Loucy (cell line): ENCODE data around the gene SELENOO.

ENCODE experiments used
- EZH2phosphoT487 ChIP-seq: fragments of 200-600 bp; IDR thresholded peaks from 2 replicates; pipeline ENCODE4 v1.6.1; 2018; ENCODE audit warnings: antibody characterized with exemption, mild to moderate bottlenecking, moderate library complexity, borderline replicate concordance
- TF ChIP-seq, protein P1 (sequence below): fragments of 200-600 bp; sonication (generic); conservative IDR thresholded peaks from 2 replicates; pipeline ENCODE4 v1.5.1; 2014; ENCODE audit warnings: mild to moderate bottlenecking, antibody characterized with exemption, low read length

DNA sequence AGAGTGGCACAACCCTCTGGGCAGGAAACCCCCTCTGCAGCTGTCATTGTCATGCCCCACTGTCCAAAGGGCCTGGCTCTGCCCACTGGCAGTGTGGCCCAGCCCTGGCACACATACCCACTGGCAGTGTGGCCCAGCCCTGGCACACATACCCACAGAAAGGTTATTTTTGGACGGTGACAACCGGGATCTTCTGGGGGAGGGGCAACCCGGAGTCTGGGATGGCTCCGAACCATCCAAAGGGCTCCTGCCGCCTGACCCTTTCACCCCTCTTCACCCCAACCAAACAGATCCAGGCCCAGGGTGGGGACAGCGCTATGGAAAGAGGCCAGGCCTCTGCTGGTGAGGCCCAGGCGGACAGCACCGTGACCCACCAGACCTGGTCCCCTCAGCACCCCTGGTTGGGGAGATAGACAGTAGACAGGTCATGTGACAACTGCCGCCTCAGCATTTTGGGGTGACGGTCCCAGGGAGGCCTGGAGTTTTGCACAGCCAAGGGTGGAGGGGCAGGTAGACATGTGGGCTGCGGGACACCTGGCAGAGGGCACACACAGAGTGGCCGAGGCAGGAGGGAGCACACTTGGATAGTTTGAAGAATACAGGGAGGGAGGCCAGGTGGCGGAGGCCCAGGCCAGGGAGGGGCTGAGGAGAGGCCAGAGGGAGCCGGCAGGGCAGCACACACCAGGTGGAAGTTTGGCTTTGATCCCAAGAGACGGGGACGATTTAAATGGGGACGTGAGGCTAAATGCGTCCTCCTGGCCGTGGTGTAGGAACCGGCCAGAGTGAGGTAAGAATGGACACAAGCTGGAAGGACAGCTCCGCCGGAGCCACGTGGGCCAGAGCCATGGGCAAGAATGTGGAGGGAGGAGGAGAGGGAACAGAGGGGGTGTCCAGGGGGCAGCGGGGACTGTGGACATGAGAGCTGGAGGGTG lies 57.8 kb downstream of the SELENOO start:
- TF ChIP-seq, protein P1, sequence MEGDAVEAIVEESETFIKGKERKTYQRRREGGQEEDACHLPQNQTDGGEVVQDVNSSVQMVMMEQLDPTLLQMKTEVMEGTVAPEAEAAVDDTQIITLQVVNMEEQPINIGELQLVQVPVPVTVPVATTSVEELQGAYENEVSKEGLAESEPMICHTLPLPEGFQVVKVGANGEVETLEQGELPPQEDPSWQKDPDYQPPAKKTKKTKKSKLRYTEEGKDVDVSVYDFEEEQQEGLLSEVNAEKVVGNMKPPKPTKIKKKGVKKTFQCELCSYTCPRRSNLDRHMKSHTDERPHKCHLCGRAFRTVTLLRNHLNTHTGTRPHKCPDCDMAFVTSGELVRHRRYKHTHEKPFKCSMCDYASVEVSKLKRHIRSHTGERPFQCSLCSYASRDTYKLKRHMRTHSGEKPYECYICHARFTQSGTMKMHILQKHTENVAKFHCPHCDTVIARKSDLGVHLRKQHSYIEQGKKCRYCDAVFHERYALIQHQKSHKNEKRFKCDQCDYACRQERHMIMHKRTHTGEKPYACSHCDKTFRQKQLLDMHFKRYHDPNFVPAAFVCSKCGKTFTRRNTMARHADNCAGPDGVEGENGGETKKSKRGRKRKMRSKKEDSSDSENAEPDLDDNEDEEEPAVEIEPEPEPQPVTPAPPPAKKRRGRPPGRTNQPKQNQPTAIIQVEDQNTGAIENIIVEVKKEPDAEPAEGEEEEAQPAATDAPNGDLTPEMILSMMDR = no peak
- no peak for TF ChIP-seq EZH2phosphoT487
